Ishikawa (cell line): ENCODE measurements around the gene FAM149A.
A peak's percentile ranks its signal among the peaks of the same experiment; 100 is the strongest.

Source experiments
- CEBPB ChIP-seq: IDR thresholded peaks from 2 replicates; pipeline ENCODE4 v1.6.1; 2012
- CREB1 ChIP-seq: IDR thresholded peaks from 2 replicates; pipeline ENCODE4 v1.6.1; 2012; ENCODE audit warnings: low read depth
- EGR1 ChIP-seq: IDR thresholded peaks from 2 replicates; pipeline ENCODE4 v1.6.1; 2012
- EP300 ChIP-seq: IDR thresholded peaks from 2 replicates; pipeline ENCODE4 v1.6.1; 2012; ENCODE audit warnings: borderline replicate concordance
- FOXM1 ChIP-seq: IDR thresholded peaks from 2 replicates; pipeline ENCODE4 v1.6.1; 2012; ENCODE audit warnings: low read depth, borderline replicate concordance
- NFIC ChIP-seq: IDR thresholded peaks from 2 replicates; pipeline ENCODE4 v1.6.1; 2012
- RAD21 ChIP-seq: IDR thresholded peaks from 2 replicates; pipeline ENCODE4 v1.6.1; 2012; ENCODE audit warnings: low read depth
- REST ChIP-seq: IDR thresholded peaks from 2 replicates; pipeline ENCODE4 v1.6.1; 2012; ENCODE audit warnings: low read depth, mild to moderate bottlenecking
- TAF1 ChIP-seq: IDR thresholded peaks from 2 replicates; pipeline ENCODE4 v1.6.1; 2012; ENCODE audit warnings: low read depth, mild to moderate bottlenecking
- TCF12 ChIP-seq: IDR thresholded peaks from 2 replicates; pipeline ENCODE4 v1.6.1; 2012; ENCODE audit warnings: low read depth
- TEAD4 ChIP-seq: IDR thresholded peaks from 2 replicates; pipeline ENCODE4 v1.6.1; 2012
- USF1 ChIP-seq: IDR thresholded peaks from 2 replicates; pipeline ENCODE4 v1.6.1; 2012
- YY1 ChIP-seq: IDR thresholded peaks from 2 replicates; pipeline ENCODE4 v1.6.1; 2012; ENCODE audit warnings: low read depth
- ZBTB7A ChIP-seq: IDR thresholded peaks from 2 replicates; pipeline ENCODE4 v1.6.1; 2012; ENCODE audit warnings: low read depth
- TF ChIP-seq, protein P1 (sequence below): IDR thresholded peaks from 2 replicates; pipeline ENCODE4 v1.6.1; 2012

The FAM149A gene

DNA sequence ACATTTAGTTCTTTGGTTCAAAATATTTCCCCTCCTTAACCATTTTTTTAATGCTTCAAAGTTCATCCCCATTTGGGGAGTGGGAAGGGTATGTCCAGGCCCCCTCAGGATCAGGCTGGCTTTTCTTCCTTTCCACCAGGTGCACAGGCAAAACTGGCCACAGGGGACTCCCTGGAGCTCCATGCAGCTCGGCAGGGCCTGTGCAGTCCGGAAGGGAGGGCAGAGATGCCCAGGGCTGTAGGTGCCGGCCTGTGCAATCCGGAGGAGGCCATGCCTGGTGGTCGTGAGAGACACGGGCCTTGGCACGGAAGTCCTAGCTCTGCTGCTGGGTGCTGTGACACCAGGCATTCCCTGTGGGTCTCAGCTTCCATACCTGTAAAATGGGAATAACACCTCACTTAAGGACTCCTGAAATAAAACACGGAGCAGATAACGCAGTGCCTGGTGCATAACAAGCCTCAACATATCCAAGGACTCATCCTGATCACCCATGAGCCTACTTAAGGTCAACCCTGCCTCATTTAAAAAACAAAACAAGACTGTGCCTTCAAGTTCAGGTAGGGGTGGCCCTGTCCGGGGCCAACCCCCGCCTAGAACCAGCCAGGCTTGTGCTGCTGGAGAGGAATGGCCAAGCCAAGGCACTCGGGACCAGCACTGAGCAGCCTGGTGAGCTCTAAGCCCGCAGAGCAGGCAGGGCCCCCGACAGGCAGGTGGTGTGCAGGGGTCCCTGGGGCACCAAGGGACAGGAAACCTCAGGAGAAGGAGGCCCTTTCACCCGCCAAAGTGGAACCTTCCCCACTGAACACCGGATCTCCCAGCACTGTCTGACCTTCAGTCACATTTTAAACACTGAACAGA is 65.7 kb downstream of the FAM149A start:
- TF ChIP-seq CREB1 (no peak), REST (no peak), USF1 (no peak), TEAD4 (no peak), EP300 (no peak), NFIC (no peak), EGR1 (no peak), FOXM1 (no peak), TCF12 (no peak), YY1 (no peak), TAF1 (no peak)
- TF ChIP-seq, protein P1, sequence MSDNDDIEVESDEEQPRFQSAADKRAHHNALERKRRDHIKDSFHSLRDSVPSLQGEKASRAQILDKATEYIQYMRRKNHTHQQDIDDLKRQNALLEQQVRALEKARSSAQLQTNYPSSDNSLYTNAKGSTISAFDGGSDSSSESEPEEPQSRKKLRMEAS, result no peak

GRCh38 chr4:186170966-186171365 is 66.5 kb downstream of the FAM149A start:
- TF ChIP-seq FOXM1, result no peak

- TF ChIP-seq NFIC (no peak), EGR1 (no peak), CREB1 (no peak), CEBPB (no peak)
- TF ChIP-seq, protein P1, result no peak
Observed at GRCh38 chr4:186172546-186172945, 68.0 kb downstream of the FAM149A start.

GRCh38 chr4:186188107-186188506 is 83.6 kb downstream of the FAM149A start:
- no peak for TF ChIP-seq TAF1
- TF ChIP-seq CEBPB, result no peak
- TF ChIP-seq ZBTB7A, result no peak
- no peak for TF ChIP-seq FOXM1
- TF ChIP-seq YY1, result no peak
- TF ChIP-seq TCF12, result no peak
- no peak for TF ChIP-seq EP300
- no peak for TF ChIP-seq REST
- TF ChIP-seq EGR1, result no peak
- no peak for TF ChIP-seq TEAD4

GRCh38 chr4:186189656-186190055 is 85.2 kb downstream of the FAM149A start:
- TF ChIP-seq, protein P1, result no peak
- TF ChIP-seq RAD21, result no peak
- no peak for TF ChIP-seq ZBTB7A
- no peak for TF ChIP-seq FOXM1
- no peak for TF ChIP-seq USF1
- TF ChIP-seq TAF1, result no peak
- no peak for TF ChIP-seq EGR1

GRCh38 chr4:186190581-186191199 is 86.2 kb downstream of the FAM149A start:
- TF ChIP-seq CREB1 (no peak), TEAD4 (no peak), CEBPB (no peak; the same call in 1 of the 2 replicates), NFIC (peak; percentile 18; the same call in 1 of the 2 replicates), TAF1 (no peak), ZBTB7A (peak; percentile 71; the same call in 1 of the 2 replicates), YY1 (no peak), EGR1 (no peak)
